ENCODE results near the gene TRIM41.
"Not testable (repeated sequence)": the region's sequence is repeated elsewhere in the genome, so short reads cannot be mapped to it uniquely, and the experiment has no call there.

Gene TRIM41

GRCh38 chr5:181211208-181211607 is 11.9 kb upstream of the TRIM41 start:
- no peak for DNase-seq (ENCODE audit: low read depth)

GRCh38 chr5:181212080-181212479 is 11.0 kb upstream of the TRIM41 start:
- DNase-seq (ENCODE audit: low read depth): no peak

GRCh38 chr5:181212934-181213333 is 10.1 kb upstream of the TRIM41 start:
- DNase-seq (ENCODE audit: low read depth): no peak

- DNase-seq (ENCODE audit: low read depth): not testable (repeated sequence)
Measured at GRCh38 chr5:181214249-181214648, 8.8 kb upstream of the TRIM41 start.

- no peak for DNase-seq (ENCODE audit: low read depth)
Measured at GRCh38 chr5:181215997-181216989, 6.8 kb upstream of the TRIM41 start.

- peak; percentile 47 for DNase-seq (ENCODE audit: low read depth)
Measured at GRCh38 chr5:181217111-181217802, 5.8 kb upstream of the TRIM41 start.

GRCh38 chr5:181217803-181218062 is 5.3 kb upstream of the TRIM41 start:
- no peak for DNase-seq (ENCODE audit: low read depth)

- DNase-seq (ENCODE audit: low read depth): no peak
Measured at GRCh38 chr5:181218795-181219124, 4.3 kb upstream of the TRIM41 start.

- no peak for DNase-seq (ENCODE audit: low read depth)
Measured at GRCh38 chr5:181219262-181220177, 3.6 kb upstream of the TRIM41 start.

- DNase-seq (ENCODE audit: low read depth): no peak
Measured at GRCh38 chr5:181220178-181220515, 2.9 kb upstream of the TRIM41 start.

GRCh38 chr5:181221105-181221791 is 1.8 kb upstream of the TRIM41 start:
- no peak for DNase-seq (ENCODE audit: low read depth)

GRCh38 chr5:181221792-181222629 is 1.1 kb upstream of the TRIM41 start:
- DNase-seq (ENCODE audit: low read depth): peak; percentile 92

GRCh38 chr5:181222630-181223057 is 437 bp upstream of the TRIM41 start:
- no peak for DNase-seq (ENCODE audit: low read depth)

GRCh38 chr5:181223729-181224389 is 778 bp downstream of the TRIM41 start:
- DNase-seq (ENCODE audit: low read depth): no peak

GRCh38 chr5:181224390-181225229 is 1.5 kb downstream of the TRIM41 start:
- DNase-seq (ENCODE audit: low read depth): no peak

- no peak for DNase-seq (ENCODE audit: low read depth)
Measured at GRCh38 chr5:181229996-181230395, 6.9 kb downstream of the TRIM41 start.

GRCh38 chr5:181230551-181230950 is 7.5 kb downstream of the TRIM41 start:
- DNase-seq (ENCODE audit: low read depth): no peak

GRCh38 chr5:181231432-181231831 is 8.4 kb downstream of the TRIM41 start:
- no peak for DNase-seq (ENCODE audit: low read depth)

- DNase-seq (ENCODE audit: low read depth): no peak
Measured at GRCh38 chr5:181232593-181232992, 9.5 kb downstream of the TRIM41 start.

Data from activated T-helper 1 cell treated with Interleukin-2 at 50 U/mL for 16 hours (primary cell).